Measurements from ENCODE around the gene KRTAP2-4.

DNA sequence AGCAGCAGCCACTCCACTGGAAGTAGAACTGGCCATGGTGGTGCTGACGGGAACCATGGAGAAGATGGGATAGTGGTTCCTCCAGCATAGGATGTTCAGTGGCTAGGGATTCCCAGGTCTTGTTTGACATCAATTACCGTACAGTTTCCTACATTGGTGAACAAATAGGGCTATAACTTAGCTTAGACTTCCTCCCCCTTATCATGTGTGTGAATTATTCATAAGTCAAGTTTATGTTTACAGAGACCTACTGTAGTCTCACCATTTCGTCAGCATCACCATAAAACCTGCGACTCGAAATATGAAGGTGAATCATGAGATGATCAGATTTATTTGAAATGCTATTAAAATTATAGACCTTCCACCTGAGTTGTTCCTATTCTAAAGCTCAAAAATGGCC is 6.9 kb downstream of the KRTAP2-4 start:
- TF ChIP-seq, protein P1, sequence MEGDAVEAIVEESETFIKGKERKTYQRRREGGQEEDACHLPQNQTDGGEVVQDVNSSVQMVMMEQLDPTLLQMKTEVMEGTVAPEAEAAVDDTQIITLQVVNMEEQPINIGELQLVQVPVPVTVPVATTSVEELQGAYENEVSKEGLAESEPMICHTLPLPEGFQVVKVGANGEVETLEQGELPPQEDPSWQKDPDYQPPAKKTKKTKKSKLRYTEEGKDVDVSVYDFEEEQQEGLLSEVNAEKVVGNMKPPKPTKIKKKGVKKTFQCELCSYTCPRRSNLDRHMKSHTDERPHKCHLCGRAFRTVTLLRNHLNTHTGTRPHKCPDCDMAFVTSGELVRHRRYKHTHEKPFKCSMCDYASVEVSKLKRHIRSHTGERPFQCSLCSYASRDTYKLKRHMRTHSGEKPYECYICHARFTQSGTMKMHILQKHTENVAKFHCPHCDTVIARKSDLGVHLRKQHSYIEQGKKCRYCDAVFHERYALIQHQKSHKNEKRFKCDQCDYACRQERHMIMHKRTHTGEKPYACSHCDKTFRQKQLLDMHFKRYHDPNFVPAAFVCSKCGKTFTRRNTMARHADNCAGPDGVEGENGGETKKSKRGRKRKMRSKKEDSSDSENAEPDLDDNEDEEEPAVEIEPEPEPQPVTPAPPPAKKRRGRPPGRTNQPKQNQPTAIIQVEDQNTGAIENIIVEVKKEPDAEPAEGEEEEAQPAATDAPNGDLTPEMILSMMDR (conservative IDR thresholded peaks at IDR 0.05 in 1 of 2, IDR thresholded peaks at IDR 0.05 in 1 of 2; ENCODE audit: extremely low read depth in 1 of 2, insufficient read depth in 1 of 2, low read depth in 1 of 2, low read length in 2 of 2): no peak
- TF ChIP-seq EZH2 (IDR thresholded peaks at IDR 0.05; ENCODE audit: borderline replicate concordance, low read length): no peak

Measured in mammary epithelial cell (primary cell).